ENCODE measurements around the gene EBLN2.

DNA sequence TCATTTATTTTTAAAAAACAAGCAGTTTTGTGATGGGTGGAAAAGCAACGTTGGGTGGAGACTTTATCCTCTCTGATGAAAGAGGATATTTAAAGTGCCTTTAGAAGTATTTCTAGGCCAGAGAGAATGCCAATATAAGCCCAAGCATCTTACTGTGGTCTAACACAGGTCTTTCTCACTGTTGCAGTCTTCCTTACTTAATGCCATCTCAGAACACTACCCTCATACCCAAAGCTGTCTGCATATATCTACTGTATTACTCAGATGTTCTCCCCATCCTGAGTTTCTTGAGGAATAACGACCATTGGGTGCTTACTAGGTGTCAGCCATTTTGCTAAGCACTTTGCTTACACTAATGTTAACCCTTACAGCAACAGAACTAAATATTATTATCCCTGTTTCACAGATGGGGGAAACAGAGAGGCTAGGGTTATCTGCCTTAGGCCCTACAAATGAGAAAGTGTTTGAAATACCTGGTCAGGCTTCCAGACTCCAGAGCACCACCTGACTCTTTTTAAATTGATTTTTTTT lies 29.8 kb upstream of the EBLN2 start:
- TF ChIP-seq, protein P1, sequence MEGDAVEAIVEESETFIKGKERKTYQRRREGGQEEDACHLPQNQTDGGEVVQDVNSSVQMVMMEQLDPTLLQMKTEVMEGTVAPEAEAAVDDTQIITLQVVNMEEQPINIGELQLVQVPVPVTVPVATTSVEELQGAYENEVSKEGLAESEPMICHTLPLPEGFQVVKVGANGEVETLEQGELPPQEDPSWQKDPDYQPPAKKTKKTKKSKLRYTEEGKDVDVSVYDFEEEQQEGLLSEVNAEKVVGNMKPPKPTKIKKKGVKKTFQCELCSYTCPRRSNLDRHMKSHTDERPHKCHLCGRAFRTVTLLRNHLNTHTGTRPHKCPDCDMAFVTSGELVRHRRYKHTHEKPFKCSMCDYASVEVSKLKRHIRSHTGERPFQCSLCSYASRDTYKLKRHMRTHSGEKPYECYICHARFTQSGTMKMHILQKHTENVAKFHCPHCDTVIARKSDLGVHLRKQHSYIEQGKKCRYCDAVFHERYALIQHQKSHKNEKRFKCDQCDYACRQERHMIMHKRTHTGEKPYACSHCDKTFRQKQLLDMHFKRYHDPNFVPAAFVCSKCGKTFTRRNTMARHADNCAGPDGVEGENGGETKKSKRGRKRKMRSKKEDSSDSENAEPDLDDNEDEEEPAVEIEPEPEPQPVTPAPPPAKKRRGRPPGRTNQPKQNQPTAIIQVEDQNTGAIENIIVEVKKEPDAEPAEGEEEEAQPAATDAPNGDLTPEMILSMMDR (IDR thresholded peaks at IDR 0.05) = no peak
- no peak for TF ChIP-seq ZFX (IDR thresholded peaks at IDR 0.05; ENCODE audit: borderline replicate concordance)

Data from 22Rv1 (cell line).